HL-60 (cell line): Measurements from ENCODE around the gene SF3B3.

Experiments
- GABPA ChIP-seq: IDR thresholded peaks from 2 replicates; pipeline ENCODE4 v1.6.1; 2012; ENCODE audit warnings: low read depth
- POLR2AphosphoS5 ChIP-seq: IDR thresholded peaks from 2 replicates; pipeline ENCODE4 v1.6.1; 2012; ENCODE audit warnings: low read depth
- SPI1 ChIP-seq: IDR thresholded peaks from 2 replicates; pipeline ENCODE4 v1.6.1; 2012; ENCODE audit warnings: low read depth, mild to moderate bottlenecking, borderline replicate concordance
- TF ChIP-seq, protein P1 (sequence below): IDR thresholded peaks from one replicate; pipeline ENCODE4 v1.5.1; 2011; ENCODE audit warnings: low read length, control low read depth, inconsistent platforms; ENCODE audit not compliant: insufficient read depth
- TF ChIP-seq, protein P2 (sequence below): IDR thresholded peaks from 2 replicates; pipeline ENCODE4 v1.6.1; 2012; ENCODE audit warnings: low read depth; ENCODE audit not compliant: insufficient replicate concordance

DNA sequence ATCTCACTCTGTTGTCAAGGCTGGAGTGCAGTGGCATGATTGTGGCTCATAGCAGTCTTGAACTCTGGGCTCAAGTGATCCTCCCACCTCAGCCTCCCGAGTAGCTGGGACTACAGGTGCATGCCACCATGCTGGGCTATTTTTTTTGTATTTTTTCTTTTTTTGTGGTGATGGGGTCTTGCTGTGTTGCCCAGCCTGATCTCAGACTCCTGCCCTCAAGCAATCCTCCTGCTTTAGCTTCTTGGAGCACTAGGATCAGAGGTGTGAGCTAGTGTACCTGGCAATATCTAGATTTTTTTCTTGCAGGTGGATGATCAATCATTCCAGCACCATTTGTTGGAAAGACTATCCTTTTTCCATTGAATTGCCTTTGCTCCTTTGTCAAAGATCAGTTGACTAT is 69.9 kb downstream of the SF3B3 start:
- TF ChIP-seq, protein P1, sequence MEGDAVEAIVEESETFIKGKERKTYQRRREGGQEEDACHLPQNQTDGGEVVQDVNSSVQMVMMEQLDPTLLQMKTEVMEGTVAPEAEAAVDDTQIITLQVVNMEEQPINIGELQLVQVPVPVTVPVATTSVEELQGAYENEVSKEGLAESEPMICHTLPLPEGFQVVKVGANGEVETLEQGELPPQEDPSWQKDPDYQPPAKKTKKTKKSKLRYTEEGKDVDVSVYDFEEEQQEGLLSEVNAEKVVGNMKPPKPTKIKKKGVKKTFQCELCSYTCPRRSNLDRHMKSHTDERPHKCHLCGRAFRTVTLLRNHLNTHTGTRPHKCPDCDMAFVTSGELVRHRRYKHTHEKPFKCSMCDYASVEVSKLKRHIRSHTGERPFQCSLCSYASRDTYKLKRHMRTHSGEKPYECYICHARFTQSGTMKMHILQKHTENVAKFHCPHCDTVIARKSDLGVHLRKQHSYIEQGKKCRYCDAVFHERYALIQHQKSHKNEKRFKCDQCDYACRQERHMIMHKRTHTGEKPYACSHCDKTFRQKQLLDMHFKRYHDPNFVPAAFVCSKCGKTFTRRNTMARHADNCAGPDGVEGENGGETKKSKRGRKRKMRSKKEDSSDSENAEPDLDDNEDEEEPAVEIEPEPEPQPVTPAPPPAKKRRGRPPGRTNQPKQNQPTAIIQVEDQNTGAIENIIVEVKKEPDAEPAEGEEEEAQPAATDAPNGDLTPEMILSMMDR, result no peak
- TF ChIP-seq POLR2AphosphoS5 (no peak), GABPA (no peak), SPI1 (no peak)
- TF ChIP-seq, protein P2, sequence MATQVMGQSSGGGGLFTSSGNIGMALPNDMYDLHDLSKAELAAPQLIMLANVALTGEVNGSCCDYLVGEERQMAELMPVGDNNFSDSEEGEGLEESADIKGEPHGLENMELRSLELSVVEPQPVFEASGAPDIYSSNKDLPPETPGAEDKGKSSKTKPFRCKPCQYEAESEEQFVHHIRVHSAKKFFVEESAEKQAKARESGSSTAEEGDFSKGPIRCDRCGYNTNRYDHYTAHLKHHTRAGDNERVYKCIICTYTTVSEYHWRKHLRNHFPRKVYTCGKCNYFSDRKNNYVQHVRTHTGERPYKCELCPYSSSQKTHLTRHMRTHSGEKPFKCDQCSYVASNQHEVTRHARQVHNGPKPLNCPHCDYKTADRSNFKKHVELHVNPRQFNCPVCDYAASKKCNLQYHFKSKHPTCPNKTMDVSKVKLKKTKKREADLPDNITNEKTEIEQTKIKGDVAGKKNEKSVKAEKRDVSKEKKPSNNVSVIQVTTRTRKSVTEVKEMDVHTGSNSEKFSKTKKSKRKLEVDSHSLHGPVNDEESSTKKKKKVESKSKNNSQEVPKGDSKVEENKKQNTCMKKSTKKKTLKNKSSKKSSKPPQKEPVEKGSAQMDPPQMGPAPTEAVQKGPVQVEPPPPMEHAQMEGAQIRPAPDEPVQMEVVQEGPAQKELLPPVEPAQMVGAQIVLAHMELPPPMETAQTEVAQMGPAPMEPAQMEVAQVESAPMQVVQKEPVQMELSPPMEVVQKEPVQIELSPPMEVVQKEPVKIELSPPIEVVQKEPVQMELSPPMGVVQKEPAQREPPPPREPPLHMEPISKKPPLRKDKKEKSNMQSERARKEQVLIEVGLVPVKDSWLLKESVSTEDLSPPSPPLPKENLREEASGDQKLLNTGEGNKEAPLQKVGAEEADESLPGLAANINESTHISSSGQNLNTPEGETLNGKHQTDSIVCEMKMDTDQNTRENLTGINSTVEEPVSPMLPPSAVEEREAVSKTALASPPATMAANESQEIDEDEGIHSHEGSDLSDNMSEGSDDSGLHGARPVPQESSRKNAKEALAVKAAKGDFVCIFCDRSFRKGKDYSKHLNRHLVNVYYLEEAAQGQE, result no peak
